A673 (cell line): ENCODE data around the gene XRCC3.

Experiments used
- CTCF ChIP-seq: fragments of 300-800, 200-600 bp; sonication (generic); conservative IDR thresholded peaks from 2 replicates; pipeline ENCODE4 v1.5.1; 2017; ENCODE audit warnings: low read depth, mild to moderate bottlenecking, antibody characterized with exemption, low read length, moderate library complexity, mixed read lengths
- EZH2 ChIP-seq: fragments of 200-600 bp; sonication (generic); IDR thresholded peaks from 2 replicates; pipeline ENCODE4 v1.6.1; 2017; ENCODE audit warnings: borderline replicate concordance, low read depth, mild to moderate bottlenecking, mixed read lengths, antibody characterized with exemption, low read length; ENCODE audit not compliant: poor library complexity, severe bottlenecking

DNA sequence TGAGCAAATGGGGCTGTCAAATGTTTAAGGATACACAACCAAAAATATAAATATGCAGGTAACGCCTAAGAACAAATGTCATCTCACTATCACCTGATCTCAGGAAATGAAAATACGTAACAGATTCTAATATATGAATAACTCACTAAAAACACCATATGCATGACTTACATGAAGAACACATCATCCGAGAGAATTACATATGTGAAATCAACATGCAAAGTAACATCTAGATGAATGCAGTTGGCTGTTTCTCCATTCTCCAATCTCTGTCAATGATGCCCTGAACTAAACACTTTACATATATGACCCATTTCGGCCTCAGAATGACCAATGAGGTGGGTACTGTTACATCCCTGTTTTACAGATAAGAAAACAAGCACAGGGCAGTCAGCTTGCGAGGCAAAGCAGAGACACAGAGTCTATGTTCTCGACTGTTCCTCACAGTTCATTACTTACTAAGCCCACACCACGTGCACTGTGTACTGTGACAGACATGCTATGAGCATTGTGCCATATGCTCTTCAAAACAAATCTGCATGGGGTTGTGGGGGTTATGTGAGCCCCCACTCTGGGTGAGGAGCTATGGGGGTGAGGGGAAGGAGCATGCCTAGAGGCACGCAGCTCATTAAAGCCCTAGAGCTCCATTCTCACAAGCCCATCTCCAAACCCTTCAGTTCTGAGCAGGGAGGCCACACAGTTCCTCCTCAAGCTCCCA lies 43.0 kb upstream of the XRCC3 start:
- TF ChIP-seq CTCF (no peak), EZH2 (no peak)
